Stimulated activated CD4-positive, alpha-beta T cell treated with anti-CD3 and anti-CD28 coated beads, Interleukin-1b, Interleukin-23, amount 100 ng/mL, for 4 hours (primary cell): ENCODE data around the gene FAM209B.
"Not testable (repeated sequence)": the region's sequence is repeated elsewhere in the genome, so short reads cannot be mapped to it uniquely, and the experiment has no call there.

ENCODE experiments used
- DNase-seq, 2 donors: peaks; one replicate each; pipeline ENCODE4 v3.0.0-alpha.2; 2020; ENCODE audit warnings: low read depth in 2 of 2

The FAM209B gene

DNA sequence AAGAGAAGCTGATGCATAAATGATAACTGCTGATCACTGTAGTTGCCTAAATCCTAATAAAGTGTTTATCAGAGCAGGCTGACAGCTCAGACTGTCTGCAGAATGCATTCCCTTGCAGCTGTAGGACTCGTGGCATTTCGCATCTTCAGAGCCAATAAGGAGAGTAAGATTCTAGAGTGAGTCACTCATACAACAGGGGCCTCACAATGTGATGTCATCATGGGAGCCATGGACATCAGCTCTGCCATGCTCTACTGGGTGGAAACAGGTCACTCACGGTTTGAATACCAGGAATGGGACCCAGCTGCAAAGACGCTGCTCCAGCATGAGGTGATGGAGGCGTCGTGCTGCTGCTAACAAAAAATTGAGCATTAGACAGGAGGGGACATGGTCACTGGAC, 7.4 kb downstream of the FAM209B start:
- no peak for DNase-seq

DNA sequence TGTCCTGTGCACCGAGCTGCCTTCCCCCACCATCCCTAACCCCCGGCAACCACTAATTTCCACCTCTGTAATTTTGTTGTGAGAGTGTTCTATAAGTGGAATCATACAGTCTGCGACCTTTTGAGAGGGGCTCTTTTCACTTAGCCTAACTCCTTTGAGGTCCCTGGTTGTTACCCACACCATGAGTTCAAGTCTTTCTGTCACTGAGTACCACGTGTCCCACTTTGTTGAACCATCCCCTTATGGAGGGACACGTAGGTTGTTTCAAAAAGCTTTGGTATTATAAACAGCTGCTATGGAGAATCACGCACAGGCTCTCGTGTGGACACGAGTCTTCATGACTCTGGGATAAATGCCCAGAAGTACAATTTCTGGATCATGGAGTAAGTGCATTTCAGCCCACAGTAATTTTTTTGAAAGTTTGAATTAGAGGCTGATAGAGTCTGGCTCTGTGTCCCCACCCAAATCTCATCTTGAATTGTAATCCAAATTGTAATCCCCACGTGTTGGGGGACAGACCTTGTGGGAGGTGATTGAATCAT, 9.5 kb downstream of the FAM209B start:
- DNase-seq: no peak

DNA sequence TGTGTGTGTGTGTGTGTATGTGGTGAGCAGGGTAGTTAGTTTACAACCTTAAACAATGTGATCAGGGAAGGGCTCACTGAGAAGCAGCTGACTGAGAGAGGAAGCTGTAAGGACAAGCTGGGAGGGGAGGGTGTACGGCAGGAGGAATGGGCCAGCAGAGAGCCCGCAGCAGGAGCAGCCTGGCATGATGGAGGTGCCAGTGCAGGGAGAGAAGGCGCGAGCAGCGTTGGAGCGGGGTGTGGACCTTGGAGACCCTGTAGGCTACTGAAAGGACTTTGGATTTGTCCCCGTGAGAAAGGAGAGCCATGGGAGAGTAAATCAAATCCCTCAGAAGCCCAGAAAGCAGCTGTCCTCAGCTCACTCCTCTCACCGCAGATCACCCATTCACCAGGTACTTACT, 18.5 kb downstream of the FAM209B start:
- DNase-seq: no peak

DNA sequence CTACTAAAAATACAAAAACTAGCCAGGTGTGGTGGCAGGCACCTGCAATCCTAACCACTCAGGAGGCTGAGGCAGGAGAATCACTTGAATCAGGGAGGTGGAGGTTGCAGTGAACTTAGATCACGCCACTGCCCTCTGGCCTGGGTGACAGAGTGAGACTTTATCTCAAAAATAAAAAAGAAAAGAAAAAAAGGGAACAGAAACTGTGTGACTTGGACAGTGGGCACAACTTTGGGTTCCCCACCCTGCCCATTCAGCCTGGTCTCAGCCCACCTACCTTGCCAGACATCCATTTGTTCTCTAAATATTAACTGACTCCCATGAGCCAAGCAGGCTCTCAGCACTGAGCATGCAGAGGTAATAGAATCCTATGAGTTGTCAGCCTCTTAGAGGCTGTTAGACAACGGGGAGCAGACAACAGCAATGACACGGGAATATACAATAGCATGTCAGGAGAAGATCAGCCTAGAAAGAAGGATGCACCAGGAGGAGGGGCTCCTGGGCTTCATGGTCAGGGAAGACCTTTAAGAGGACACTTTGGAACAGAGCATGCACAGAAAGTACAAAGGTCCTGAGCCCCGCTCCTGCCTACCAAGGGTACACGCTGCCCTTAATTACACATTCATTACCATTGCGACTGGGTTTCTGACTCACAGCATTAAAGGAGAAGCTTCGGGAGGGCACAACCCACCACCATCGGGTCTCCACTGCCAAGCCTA, 20.0 kb downstream of the FAM209B start:
- DNase-seq: no peak

DNA sequence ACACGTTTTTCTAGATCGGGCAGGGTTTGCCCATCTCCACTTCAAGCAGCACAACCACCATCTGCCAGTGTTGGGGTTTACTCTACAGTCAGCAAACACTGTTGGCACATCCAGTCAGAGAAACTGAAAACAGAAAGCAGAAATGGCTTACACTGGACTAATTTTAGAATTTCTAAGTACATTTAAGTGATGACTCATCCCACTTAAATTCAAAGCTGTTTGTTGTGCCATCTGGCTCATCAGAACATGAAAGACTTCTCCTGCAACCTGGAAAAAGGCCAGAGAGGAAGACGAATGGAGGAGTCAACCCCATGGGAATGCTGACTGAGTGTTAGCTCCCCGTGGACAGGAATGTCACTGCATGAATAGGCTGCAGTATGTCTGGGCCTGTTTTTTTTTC, 21.8 kb downstream of the FAM209B start:
- DNase-seq: no peak

DNA sequence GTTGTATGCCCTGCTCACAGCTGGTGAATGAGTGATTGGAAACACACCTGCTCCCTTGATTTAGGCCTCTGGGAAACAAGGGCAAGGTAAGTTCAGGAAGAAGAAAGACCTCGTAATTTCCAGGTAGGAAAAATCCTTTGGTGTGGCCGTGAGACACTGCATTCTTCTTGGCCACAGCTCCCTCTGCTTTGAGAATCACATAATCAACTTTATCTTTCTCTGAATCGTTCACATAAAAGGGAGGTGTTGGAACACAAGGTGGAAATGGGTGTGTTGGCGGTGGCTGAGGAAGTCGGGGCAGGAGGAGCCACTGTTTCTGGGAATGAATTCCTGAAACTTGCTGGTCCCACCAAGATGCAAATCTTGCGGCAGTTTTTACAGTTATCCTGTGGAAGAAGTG, 25.9 kb downstream of the FAM209B start:
- no peak for DNase-seq

DNA sequence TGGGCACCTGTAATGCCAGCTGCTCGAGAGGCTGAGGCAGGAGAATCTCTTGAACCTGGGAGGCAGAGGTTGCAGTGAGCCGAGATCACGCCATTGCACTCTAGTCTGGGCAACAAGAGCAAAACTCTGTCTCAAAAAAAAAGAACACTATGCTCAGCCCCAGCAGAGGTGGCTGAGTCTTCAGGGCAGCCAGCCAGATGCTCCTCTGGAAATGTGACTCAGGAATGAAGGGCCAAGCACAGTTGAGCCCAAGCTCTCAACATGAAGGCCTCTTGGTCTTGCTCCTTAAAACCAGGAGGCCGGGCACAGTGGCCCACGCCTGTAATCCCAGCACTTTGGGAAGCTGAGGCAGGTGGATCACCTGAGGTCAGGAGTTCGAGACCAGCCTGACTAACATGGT, 31.5 kb downstream of the FAM209B start:
- DNase-seq: not testable (repeated sequence)

DNA sequence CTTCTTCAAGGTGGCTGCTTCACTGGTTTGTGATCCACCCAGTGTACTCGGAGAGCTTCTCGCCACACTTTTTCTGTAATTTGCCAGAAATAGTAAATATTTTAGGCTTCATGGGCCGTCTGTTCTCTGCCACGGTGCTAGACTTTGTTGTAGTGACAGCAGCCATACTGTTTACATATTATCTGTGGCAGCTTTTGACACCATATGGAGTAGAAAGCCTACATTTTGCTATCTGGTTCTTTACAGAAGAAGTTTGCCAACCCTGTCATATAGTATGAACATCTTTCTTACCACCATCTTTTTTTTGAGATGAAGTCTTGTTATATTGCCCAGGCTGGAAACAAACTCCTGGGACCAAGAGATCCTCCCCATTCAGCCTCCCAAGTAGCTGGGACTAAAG, 32.5 kb downstream of the FAM209B start:
- DNase-seq: no peak

DNA sequence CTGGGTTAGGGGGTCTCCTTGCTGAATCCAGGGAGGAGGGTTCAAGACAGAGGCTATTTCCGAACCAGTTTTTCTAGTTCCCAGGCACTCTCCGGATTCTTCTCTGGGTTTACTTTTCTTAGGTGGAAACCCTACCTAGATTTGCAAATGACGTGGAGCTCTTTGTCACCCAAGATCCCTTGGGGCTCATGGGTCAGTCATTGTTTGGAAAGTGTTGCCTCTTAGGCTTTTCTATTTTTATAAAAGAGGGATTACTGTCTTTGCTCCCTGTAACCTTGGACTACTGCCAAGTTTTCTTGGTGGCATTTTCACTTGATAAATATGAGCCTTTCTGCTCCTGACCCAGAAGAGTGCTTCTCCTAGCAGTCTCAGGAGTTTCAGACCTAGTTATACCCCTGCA, 33.6 kb downstream of the FAM209B start:
- no peak for DNase-seq

DNA sequence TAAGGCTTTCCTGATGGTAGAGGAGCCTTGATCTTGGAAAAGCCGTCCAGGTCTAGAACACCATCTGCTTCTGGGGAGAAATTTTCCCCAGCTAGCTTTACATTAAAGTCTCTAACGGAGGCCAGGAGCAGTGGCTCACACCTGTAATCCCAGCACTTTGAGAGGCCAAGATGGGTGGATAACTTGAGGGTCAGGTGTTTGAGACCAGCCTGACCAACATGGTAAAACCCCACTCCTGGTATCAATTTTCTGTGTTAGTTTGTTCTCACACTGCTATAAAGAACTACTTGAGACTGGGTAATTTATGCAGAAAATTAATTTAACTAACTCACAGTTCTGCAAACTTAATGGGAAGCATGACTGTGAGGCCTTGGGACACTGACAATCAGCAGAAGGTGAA, 37.8 kb downstream of the FAM209B start:
- DNase-seq: no peak

DNA sequence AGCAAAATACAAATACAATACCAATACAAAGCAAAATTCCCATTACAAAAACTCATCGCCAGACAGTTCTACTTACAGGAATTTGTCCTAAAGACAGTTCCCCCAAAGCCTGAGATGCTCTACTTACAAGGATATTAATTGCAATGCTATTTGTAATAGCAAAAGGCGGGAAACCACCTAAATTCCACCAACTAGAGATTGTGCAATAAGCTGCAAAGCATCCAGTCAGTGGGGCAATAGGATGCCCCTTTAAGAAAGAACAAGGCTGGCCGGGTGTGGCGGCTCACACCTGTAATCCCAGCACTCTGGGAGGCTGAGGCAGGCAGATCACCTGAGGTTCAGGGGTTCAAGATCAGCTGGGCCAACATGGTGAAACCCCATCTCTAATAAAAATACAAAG, 39.1 kb downstream of the FAM209B start:
- no peak for DNase-seq

DNA sequence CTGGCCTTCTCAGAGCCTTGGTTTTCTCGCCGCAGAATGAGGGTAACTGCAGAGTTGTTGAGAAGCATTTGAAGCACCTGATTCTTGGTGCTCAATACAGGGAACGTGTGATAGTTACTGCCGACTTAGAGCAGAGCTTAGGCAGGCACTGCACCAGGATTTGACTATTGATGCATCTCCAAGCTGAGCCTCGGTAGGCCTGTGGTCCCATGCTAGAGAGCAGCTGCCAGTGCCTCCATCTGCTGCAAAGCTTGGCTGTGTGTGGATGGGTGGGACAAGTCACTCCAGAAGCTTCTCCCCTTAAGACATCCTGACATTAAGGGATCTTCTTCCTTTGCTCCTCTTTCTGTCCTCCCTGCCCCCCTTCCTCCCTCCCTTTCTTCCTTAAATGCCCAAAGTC, 40.9 kb downstream of the FAM209B start:
- no peak for DNase-seq

DNA sequence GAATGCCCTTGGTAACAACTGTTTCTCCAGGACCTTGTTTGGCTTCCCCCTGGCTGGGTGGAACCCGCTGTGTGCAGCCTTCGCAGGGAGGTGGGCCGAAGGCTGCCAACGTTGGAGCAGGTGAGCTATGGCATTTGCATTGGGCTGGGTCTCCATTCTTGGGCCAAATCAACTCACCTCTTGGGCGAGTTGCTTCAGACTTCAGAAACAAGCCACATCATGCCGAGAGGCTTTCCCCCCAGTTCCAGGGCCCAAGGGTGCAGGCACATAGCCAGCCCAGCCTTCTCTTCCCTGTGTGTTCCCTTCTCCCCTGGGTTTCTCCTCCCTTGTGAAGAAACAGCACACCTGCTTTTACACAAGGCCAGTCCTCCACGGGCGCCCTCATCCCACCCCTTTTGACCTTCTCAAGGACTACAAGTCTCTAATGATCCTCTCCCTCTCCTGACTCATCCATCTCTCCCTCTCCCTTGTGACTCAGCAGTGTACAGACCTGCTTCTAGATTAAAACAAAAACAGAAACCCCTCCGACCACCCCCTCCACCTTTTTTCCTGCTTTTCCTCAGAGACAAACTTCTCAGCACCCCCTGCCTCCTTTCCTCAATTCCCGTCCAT, 41.6 kb downstream of the FAM209B start:
- DNase-seq: no peak

DNA sequence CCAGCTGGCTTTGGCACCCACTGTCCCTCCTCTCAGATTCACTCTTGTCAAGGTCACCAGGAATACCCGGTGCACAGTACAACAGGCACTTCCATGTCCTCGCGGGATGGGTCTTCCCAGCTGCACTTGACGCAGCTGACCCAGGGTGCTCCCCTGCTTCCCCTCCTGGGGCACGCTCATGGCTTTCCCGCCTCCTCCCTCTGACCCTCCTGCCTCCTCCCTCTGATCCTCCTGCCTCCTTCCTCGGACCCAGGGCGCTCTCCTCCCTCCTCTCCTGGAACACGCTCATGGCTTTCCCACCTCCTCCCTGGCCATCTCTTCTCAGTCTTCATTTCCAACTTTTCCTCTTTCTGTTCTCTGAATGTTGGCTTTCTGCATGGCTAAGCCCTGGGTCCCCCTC, 42.1 kb downstream of the FAM209B start:
- no peak for DNase-seq

DNA sequence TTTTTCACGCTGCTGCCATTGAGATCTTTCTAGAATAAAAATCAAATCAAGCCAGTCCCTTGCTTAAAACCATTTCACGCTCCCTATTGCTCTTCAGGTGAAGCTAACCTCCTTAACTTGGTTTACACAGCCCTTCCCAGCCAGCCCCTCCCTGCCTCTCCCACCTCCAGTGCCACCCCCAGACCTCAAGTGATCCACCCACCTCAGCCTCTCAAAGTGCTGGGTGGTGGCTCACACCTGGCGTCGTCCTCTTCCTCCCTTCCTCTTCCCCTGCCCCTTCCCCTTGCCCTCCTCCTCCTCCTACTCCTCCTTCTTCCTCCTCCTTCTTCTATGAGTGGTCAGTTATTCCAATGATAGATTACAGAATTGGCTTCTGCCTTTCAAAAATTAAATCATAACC, 42.9 kb downstream of the FAM209B start:
- DNase-seq: no peak

DNA sequence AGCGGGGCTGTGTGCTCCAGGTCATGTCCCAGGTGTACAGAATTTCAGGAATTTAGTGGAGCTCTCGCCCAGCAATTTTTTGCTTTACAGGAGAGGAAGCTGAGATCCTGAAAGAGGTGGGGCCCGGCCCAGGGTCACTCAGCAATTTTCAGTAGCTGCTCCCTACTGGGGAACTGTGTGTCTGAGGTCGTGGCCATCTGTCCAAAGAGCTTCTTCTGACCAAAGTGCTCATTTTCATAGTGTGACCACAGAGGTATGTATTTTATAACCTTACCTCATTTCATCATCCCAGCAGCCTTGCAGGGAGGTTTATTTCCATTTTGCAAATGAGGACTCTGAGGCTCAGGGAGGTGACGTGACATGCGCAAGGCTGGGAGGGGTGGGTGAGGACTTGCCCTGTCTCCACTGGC, 46.3 kb downstream of the FAM209B start:
- no peak for DNase-seq

DNA sequence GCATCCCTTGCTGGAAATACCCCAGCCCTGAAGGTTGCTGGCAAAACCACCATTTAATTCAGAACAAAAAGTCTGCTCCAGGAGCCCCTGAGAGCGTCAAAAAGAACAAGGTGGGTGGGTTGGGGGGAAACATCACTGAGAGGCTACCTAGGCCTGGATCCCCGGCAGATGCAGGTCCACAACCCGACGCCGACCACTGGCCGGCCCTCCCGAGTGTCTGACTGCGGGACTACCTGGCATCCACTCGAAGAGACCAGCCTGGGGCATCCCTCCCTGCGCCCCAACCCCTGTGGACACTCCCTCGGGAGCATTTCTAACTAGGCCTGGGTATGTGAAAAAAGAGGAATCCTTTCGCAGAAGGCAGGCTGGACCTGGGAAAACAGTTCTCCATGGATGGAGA, 47.2 kb downstream of the FAM209B start:
- DNase-seq: no peak

DNA sequence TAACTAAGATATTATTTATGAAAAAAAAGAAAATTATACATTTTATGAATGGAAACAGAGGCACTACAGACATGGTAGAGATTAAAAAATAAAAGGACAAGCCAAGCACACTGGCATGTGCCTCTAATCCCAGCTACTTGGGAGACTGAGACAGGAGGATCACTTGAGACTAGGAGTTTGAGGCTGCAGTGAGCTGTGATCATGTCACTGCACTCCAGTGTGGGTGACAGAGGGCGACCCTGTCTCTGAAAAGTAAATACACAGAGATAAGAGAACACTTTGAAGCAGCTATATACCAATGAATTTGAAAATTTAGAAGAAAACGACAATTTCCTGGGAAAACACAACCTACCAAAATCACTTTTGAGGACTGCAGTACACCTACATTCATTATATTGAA, 48.7 kb downstream of the FAM209B start:
- no peak for DNase-seq

DNA sequence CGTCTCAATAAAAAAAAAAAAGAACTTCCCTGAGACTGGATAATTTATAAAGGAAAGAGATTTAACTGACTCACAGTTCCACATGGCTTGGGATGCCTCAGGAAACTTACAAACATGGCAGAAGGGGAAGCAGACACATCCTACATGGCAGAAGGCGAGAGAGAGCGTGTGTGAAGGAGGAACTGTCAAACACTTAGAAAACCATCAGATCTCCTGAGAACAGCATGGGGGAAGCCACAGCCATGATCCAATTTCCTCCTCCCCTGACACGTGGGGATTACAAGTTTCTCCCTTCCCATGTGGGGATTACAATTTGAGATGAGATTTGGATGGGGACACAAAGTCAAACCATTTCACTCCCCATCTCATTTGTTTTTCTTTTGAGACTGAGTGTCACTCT, 49.5 kb downstream of the FAM209B start:
- DNase-seq: no peak

DNA sequence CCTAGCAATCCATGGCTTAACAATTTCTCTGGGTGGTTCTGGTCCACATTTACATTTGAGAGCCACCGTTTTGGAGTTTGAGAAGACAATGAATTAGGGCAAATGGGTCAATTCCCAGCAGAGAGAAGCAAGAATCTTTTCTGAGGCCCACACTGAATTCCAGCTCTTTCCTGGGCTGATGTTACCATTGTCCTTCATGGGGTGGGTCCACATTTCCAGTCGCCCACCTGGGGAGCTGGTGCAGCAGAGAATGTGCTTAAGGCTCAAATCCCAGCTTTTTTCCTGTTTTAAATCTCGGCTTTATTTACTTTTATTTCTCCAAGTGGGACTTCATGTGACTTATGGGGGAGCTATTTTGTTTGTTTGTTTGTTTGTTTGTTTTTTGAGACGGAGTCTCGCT, 51.9 kb downstream of the FAM209B start:
- DNase-seq: no peak
